Renal cortex interstitium (tissue), 11 donors: ENCODE results near the gene CALML6. TPM values are rescaled to one million over a fixed set of nuclear protein-coding genes. Genes with fewer than 3 reads are reported as not detected.
"Not testable (repeated sequence)": the region's sequence is repeated elsewhere in the genome, so short reads cannot be mapped to it uniquely, and the experiment has no call there.

Source experiments
- DNase-seq, 11 donors: peaks; one replicate each; pipeline ENCODE4 v3.0.0-alpha.2; 2013; ENCODE audit warnings: low read depth in 9 of 11, low spot score in 4 of 11; ENCODE audit errors: extremely low read depth in 1 of 11
- polyA plus RNA-seq, 3 donors: library from polyadenylated mRNA; unstranded; fragments of 120-200 nt; gene quantifications; one replicate each; pipeline ENCODE4 v1.2.1, GENCODE V29; 2013; ENCODE audit not compliant: insufficient read length in 3 of 3

Gene CALML6
- polyA plus RNA-seq, 3 donors: 0.36 to 0.73 (median 0.72) TPM

- no peak for DNase-seq
Observed at GRCh38 chr1:1920608-1921458, 5.8 kb downstream of the CALML6 start.

GRCh38 chr1:1921459-1921862, 6.4 kb downstream of the CALML6 start:
- DNase-seq: no peak

- DNase-seq: no peak
Observed at GRCh38 chr1:1921901-1922701, 7.0 kb downstream of the CALML6 start.

GRCh38 chr1:1922702-1922955, 7.6 kb downstream of the CALML6 start:
- no peak for DNase-seq

GRCh38 chr1:1922956-1923833, 8.1 kb downstream of the CALML6 start:
- no peak for DNase-seq

GRCh38 chr1:1924386-1924785, 9.3 kb downstream of the CALML6 start:
- DNase-seq: no peak

- no peak for DNase-seq
Observed at GRCh38 chr1:1924849-1925248, 9.8 kb downstream of the CALML6 start.

- no peak for DNase-seq
Observed at GRCh38 chr1:1925437-1926345, 10.6 kb downstream of the CALML6 start.

- no peak for DNase-seq
Observed at GRCh38 chr1:1926346-1926811, 11.3 kb downstream of the CALML6 start.

GRCh38 chr1:1926886-1927660, 12.0 kb downstream of the CALML6 start:
- no peak for DNase-seq

- DNase-seq: no peak
Observed at GRCh38 chr1:1927751-1928150, 12.7 kb downstream of the CALML6 start.

GRCh38 chr1:1928231-1929101, 13.4 kb downstream of the CALML6 start:
- no peak for DNase-seq

GRCh38 chr1:1929102-1929638, 14.1 kb downstream of the CALML6 start:
- no peak for DNase-seq

GRCh38 chr1:1929639-1930545, 14.8 kb downstream of the CALML6 start:
- no peak for DNase-seq

- not testable (repeated sequence) for DNase-seq
Observed at GRCh38 chr1:1934848-1935247, 19.8 kb downstream of the CALML6 start.

- no peak for DNase-seq
Observed at GRCh38 chr1:1937061-1937460, 22.0 kb downstream of the CALML6 start.
